NCI-H345 treated with DMSO at 0.1 percent for 48 hours (cell line): ENCODE results near the gene EIF3K.

ENCODE experiments used
- DNase-seq: peaks from one replicate; lab custom pipeline; 2025; ENCODE audit not compliant: unreplicated experiment; lab: John Stamatoyannopoulos, UW

Gene EIF3K

DNA sequence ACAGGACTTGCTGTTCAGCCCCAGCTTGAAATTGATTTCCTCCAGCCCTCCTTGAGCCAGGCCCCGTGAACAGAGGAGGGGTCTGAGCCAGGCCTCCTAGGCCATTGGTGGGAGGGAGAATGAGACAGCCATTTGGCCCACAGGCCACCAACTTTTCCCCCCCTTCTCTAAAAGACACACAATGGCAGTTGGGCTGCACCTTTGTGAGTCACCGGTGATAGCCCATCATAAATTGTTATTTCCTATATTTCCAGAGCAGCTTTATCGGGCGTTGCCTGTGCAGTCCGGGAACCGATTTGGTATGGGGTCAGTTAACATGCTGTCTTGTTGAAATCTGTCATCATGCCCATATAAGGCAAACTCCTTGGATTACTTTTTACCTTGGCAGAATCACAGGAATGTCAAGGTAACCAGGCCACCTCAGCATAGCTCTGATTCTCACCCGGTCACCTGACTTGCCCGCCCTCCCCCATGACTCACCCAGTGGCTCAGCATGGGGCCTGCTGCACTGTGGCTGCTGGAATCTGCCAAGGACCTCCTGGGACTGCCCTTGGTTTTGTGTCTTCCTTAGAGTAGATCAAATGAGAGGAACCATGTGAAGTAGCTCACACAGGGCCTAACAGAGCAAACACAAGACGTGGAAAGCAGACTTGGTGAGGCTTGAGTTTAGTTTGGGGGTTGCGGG lies 64.5 kb downstream of the EIF3K start:
- no peak for DNase-seq

DNA sequence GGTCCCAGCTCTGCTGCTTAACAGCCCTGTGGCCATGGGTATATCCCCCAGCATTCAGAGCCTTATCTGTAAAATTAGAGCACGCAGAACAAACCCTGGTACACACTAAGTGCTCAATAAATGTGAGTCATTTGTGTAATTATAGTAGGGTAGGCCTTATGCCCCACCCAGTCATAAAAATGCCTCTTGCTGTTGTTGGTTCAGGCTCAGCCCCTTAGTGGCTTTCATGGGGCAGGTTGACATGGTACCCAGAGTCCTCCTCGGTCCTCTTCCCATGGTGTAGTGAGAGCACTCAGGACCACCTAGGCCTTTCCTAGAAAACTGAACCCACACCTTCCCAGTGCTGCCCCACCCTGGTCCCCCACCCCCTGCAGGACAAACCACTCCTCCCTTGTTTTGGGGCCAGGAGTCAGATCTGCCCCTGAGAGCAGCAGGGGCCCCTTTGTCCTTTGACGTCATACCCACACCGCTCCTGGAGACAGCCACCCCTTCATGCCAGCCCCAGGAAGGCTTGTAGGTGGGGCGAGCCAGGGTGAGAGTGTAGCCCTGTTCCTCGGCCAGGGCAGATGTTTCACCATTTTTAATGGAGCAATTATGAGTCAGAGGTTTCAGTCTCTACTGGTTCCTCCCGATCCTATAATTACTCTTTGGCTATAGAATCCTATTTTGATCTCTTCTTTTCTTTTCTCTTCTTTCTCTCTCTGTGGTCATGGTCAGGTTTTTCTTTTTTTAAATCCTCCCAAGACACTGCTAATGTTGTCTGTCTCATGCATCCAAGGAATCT lies 65.3 kb downstream of the EIF3K start:
- DNase-seq: no peak

DNA sequence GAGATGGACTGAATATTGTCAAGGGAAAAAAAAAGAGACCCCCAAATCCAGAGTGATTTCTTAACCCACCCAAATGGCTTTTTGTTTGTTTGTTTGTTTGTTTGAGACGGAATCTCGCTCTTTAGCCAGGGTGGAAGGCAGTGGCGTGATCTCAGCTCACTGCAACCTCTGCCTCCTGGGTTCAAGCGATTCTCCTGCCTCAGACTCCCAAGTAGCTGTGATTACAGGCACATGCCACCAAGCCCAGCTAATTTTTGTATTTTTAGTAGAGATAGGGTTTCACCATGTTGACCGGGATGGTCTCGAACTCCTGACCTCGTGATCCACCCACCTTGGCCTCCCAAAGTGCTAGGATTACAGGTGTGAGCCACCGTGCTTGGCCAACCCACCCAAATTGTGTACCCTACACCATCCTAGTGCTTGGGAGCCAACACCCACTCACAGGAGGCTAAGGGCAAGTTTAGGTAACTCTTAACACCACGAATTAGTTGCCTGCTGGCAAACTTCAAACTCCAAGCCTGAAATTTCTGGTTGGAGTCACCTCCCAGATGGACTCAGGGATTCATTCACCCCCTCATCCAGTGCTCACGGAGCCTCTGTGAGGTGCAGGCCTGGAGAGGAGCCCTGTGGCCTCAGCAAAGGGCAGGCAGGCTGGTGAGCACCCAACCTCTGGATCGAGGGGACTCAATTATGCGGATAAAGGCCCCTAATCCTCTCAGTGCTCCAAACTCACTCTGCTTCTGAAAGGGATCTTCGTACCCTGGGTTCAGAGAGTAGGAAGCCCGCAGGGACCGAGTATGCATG lies 66.1 kb downstream of the EIF3K start:
- no peak for DNase-seq

DNA sequence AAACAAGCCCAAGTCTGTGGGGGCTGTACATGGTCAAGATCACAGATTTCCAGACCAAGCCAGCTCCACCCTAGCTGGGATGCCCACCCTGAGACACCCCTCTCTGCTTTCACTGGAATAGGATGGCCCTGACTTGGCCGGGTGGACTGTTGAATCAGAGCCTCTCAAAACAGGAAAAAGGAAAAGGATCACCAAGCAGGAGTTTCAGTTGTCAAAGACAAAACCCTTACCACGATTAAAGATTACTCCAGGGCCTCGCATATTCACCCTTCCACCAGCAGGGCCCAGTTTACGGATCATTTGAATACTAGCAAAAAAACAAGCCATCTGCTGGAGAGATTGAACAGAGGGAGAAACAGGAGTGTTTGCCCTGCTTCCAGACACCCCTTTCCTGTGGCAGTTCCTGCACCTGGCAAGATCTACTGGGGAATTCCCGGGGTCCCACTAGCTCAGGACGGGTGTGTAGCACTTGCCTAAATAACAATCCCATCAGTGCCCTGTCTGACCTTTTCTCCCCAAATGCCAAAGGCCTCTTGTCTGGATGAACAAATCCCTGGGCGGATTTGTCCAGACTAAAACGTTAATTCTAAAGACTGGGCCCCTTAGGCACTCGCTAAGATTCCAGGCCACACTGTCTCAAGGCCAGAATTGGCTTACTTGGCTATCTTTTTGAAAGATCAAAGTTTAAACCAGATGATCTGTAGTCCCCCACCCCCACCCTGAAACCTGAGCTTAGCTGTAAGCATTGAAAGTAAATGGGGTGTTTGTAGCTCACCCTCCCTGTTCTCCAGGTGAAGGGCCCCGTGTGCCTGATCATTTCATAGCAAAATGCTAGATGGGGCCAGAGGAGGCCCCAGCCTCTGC lies 66.9 kb downstream of the EIF3K start:
- DNase-seq: no peak

DNA sequence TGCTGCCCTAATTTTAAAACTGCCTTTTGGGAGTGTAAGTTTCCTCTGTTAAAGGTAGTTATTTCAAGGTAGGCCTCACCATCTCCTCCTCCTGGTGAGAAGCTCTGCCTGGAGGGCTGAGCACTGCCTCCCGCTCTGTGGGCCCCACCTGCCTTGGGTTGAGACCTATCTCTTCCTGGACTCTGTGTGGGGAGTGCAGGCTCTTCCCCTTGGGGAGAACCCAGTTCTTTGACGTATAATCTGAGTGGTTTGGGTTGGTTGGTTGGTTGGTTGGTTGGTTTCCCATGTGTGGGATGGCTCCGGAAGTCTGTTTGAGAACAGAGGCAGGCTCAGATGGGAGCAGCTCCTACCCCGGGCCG lies 67.5 kb downstream of the EIF3K start:
- DNase-seq: no peak
